Measurements from ENCODE around the gene VWA2.

- TF ChIP-seq SIN3A (IDR thresholded peaks at IDR 0.05; ENCODE audit: borderline replicate concordance, low read depth, low read length): no peak
- no peak for TF ChIP-seq CTCF (IDR thresholded peaks at IDR 0.05)
- no peak for TF ChIP-seq FOXM1 (IDR thresholded peaks at IDR 0.05; ENCODE audit: low read depth)
- no peak for TF ChIP-seq REST (IDR thresholded peaks at IDR 0.05; ENCODE audit: low read depth, low read length)
- no peak for TF ChIP-seq EZH2phosphoT487 (IDR thresholded peaks at IDR 0.05; ENCODE audit: borderline replicate concordance, low read depth)
- TF ChIP-seq SMC3 (IDR thresholded peaks at IDR 0.05; ENCODE audit: low read depth, low read length): no peak
- no peak for TF ChIP-seq MAX (IDR thresholded peaks at IDR 0.05; ENCODE audit: low read depth)
- TF ChIP-seq POLR2AphosphoS5 (IDR thresholded peaks at IDR 0.05; ENCODE audit: low read depth, low read length): no peak
- TF ChIP-seq IRF3 (IDR thresholded peaks at IDR 0.05; ENCODE audit: low read depth, low read length): no peak
- no peak for TF ChIP-seq TEAD4 (IDR thresholded peaks at IDR 0.05; ENCODE audit: borderline replicate concordance, insufficient read depth)
- TF ChIP-seq GATA2 (CRISPR knock-in tag; IDR thresholded peaks at IDR 0.05): no peak
- no peak for TF ChIP-seq RFX5 (IDR thresholded peaks at IDR 0.05; ENCODE audit: low read length)
- no peak for TF ChIP-seq TCF12 (IDR thresholded peaks at IDR 0.05)
Observed at GRCh38 chr10:114297136-114297705, 58.2 kb downstream of the VWA2 start.

Data from SK-N-SH (cell line).